ENCODE results near the gene PPM1N.

DNA sequence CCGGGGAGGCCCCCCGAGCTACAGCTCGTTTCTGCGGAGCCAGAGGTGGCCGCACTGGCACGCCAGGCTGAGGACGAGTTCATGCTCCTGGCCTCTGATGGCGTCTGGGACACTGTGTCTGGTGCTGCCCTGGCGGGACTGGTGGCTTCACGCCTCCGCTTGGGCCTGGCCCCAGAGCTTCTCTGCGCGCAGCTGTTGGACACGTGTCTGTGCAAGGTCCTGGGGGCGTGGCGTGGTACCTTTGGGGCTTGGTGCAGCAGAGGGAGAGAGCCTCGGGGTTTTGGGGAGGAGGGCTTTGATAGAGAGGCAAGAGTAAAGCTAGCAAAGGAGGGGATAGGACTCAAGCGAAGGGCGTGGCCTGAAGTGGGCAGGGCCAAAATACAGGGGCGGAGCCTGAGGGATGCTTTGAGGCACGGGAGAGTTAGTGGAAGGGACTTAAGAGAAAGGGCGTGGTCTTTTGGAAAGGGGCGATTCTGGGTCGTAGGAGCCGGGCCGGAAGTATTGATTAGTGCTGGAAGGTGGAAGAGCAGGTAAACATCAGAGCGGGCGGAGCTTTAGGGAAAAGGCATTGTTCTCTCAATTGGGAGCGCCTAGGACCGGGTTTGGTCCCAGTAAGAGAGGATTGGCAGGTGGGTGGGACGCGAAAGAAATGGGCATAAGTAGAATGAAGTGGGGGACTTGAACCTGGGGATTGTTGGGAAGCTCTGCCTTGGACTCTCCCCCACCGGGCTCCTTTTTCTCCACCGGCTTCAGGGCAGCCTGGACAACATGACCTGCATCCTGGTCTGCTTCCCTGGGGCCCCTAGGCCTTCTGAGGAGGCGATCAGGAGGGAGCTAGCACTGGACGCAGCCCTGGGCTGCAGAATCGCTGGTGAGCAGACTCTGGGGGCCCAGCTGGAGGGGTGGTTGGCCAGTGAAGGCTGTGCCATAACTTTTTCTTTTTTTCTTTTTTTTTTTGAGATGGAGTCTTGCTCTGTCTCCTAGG is 1.2 kb downstream of the PPM1N start:
- TF ChIP-seq, protein P1, sequence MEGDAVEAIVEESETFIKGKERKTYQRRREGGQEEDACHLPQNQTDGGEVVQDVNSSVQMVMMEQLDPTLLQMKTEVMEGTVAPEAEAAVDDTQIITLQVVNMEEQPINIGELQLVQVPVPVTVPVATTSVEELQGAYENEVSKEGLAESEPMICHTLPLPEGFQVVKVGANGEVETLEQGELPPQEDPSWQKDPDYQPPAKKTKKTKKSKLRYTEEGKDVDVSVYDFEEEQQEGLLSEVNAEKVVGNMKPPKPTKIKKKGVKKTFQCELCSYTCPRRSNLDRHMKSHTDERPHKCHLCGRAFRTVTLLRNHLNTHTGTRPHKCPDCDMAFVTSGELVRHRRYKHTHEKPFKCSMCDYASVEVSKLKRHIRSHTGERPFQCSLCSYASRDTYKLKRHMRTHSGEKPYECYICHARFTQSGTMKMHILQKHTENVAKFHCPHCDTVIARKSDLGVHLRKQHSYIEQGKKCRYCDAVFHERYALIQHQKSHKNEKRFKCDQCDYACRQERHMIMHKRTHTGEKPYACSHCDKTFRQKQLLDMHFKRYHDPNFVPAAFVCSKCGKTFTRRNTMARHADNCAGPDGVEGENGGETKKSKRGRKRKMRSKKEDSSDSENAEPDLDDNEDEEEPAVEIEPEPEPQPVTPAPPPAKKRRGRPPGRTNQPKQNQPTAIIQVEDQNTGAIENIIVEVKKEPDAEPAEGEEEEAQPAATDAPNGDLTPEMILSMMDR (IDR thresholded peaks at IDR 0.05): no peak
- no peak for TF ChIP-seq ZFX (IDR thresholded peaks at IDR 0.05; ENCODE audit: borderline replicate concordance)
